Measurements from ENCODE around the gene POP4. TPM values are rescaled to one million over a fixed set of nuclear protein-coding genes. Genes with fewer than 3 reads are reported as not detected.

POP4 gene
- total RNA-seq, 1 donor from 2014 or later: 31.4 TPM

DNA sequence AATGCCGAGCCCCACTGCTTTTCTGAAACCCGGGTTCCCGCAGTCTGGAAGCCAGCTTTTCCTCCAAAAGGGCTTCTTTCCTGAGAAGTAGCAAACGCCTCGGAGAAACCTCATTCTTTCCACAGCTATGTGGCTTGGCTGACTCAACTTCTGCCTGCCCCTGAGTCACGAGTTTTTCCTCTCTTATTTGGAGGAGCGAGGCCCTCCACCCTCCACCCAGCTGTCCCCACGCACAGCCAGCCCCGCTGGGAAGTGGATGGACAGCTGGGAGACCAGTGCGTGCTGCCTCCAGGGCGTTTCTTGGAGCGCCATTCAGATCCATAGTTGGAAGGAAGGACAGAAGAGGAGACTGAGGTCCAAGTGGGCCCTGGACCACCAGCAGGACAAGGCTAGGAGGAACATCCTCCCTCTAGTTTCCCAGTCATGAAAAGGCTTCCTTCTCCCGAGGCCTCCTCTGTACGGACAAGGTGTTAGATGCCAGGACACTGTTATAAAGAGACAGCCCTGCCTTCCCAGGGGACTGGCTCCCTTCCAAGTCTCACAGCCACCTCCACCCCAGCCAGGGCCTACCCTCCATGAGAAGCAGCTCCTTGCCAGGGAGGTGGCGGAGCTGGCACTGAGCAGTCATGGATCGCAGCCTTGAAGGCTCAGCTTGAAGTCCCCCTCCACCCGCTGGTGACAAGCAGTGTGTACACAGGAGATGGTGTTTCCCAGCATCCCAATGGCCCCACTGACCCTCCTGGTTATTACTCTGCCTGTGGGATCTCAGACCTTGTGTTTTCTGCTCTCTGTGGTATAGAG lies 56.7 kb downstream of the POP4 start:
- TF ChIP-seq POLR2AphosphoS5 (IDR thresholded peaks at IDR 0.05; ENCODE audit: insufficient read depth in 1 of 2, low read depth in 1 of 2) (peak; percentile 89 to 90), POLR2A (IDR thresholded peaks at IDR 0.05) (no peak)
- DNase-seq (ENCODE audit: extremely low spot score in 2 of 2): peak in 1 of 2 donors; percentile 97
- H3K4me1 ChIP-seq: peaks cover 51% of the 10 kb centered on the region
- peak overlapping the region; percentile 97 for H3K27ac ChIP-seq
- intact Hi-C loops (cut with DNase I): loop anchor here (5.0 to 10.0 kb wide), 2 partner anchors 52 to 56 kb away; partner anchors contain the start of genes C19orf12 and POP4
- no peaks in the 10 kb centered on the region for H3K27me3 ChIP-seq
- H3K4me3 ChIP-seq: peak overlapping the region in 1 of 2 donors; percentile 22
- H3K9me3 ChIP-seq: no peaks in the 10 kb centered on the region
- H3K36me3 ChIP-seq: no peaks in the 10 kb centered on the region

DNA sequence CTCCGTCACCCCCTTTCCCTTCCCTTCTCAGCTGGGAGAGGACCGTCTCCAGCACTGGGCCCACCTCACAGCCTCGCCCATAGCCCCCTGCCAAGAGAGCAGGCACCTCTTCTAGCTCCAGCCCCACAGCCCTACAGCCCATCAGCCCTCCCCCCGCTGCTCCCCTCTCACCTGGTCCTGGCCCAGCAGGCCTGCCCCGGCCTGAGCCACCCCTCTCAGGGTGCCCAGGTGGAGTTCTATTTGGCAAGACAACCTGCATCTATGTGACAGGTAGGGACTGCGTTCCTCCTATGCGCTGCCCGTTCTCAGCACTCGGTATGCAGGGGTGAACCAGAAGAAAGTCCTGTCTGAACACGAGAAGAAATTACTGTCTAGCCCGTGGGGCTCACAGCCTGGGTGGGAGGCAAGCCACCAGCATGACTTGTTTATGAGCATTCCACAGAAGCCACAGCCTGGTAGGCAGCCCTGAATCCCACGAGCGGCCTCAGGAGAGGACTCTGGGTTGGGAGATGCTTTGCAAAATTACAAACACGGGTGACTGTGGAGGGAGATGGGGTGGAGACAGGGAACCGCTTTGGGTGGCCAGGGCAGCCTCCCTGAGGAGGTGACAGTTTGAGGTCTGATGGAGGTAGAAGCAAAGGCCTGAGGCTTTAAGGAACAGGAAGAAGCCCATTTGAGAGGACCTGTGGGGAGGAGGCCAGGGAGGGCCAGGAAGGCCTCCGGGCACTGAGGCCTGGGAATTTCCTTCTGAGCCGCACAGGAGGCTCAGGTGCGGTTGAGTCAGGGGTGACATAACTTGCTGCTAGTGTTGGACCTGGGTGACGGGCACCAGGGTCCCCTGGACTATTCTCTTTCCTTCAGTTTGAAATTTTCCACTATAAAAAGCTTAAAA lies 58.0 kb downstream of the POP4 start:
- intact Hi-C loops (cut with DNase I): loop anchor here (5.0 to 10.0 kb wide), 2 partner anchors 51 to 57 kb away; partner anchors contain the start of genes C19orf12 and POP4
- DNase-seq (ENCODE audit: extremely low spot score in 2 of 2): peak in 1 of 2 donors; percentile 90

DNA sequence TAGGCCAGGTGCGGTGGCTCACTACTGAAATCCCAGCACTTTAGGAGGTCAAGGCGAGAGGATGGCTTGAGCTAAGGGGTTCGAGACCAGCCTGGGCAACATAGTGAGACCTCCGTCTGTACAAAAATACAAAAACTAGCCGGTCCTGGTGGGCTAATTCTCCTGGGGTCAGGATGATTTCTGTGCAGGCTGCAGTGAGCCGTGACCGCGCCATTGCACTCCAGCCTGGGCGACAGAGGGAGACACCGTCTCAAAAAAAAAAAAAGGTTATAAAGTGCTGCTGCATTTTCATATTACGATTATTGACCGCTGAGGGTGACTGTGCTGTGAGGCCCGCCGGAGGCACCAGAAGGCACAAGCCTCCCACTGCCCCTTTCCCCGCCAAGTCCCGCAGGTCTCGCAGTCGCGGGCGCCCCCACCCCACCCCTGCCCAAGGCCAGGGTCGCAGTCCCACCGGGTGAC lies 58.7 kb downstream of the POP4 start:
- TF ChIP-seq POLR2AphosphoS5 (IDR thresholded peaks at IDR 0.05; ENCODE audit: insufficient read depth in 1 of 2, low read depth in 1 of 2): no peak
- TF ChIP-seq, protein P1, sequence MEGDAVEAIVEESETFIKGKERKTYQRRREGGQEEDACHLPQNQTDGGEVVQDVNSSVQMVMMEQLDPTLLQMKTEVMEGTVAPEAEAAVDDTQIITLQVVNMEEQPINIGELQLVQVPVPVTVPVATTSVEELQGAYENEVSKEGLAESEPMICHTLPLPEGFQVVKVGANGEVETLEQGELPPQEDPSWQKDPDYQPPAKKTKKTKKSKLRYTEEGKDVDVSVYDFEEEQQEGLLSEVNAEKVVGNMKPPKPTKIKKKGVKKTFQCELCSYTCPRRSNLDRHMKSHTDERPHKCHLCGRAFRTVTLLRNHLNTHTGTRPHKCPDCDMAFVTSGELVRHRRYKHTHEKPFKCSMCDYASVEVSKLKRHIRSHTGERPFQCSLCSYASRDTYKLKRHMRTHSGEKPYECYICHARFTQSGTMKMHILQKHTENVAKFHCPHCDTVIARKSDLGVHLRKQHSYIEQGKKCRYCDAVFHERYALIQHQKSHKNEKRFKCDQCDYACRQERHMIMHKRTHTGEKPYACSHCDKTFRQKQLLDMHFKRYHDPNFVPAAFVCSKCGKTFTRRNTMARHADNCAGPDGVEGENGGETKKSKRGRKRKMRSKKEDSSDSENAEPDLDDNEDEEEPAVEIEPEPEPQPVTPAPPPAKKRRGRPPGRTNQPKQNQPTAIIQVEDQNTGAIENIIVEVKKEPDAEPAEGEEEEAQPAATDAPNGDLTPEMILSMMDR (IDR thresholded peaks at IDR 0.05): peak in 1 of 3 experiments; percentile 28
- peaks cover 69% of the 10 kb centered on the region for H3K4me1 ChIP-seq
- no peaks in the 10 kb centered on the region for H3K9me3 ChIP-seq
- intact Hi-C loops (cut with DNase I): loop anchor here (5.0 to 10.0 kb wide), 2 partner anchors 50 to 57 kb away; partner anchors contain the start of genes C19orf12 and POP4
- H3K4me3 ChIP-seq: peak overlapping the region; percentile 87 to 96
- no peaks in the 10 kb centered on the region for H3K36me3 ChIP-seq
- H3K27me3 ChIP-seq: no peaks in the 10 kb centered on the region
- DNase-seq (ENCODE audit: extremely low spot score in 2 of 2): no peak
- H3K27ac ChIP-seq: peak overlapping the region; percentile 97

More for the DNA sequence above, 58.0 kb downstream of the POP4 start:
- H3K4me3 ChIP-seq: peak overlapping the region in 1 of 2 donors; percentile 96
- H3K9me3 ChIP-seq: no peaks in the 10 kb centered on the region
- H3K27me3 ChIP-seq: no peaks in the 10 kb centered on the region
- peak overlapping the region; percentile 97 for H3K27ac ChIP-seq
- peak in 1 of 2 donors; percentile 54 for TF ChIP-seq POLR2AphosphoS5 (IDR thresholded peaks at IDR 0.05; ENCODE audit: insufficient read depth in 1 of 2, low read depth in 1 of 2)
- no peak for TF ChIP-seq POLR2A (IDR thresholded peaks at IDR 0.05)
- H3K4me1 ChIP-seq: peaks cover 63% of the 10 kb centered on the region
- H3K36me3 ChIP-seq: no peaks in the 10 kb centered on the region

DNA sequence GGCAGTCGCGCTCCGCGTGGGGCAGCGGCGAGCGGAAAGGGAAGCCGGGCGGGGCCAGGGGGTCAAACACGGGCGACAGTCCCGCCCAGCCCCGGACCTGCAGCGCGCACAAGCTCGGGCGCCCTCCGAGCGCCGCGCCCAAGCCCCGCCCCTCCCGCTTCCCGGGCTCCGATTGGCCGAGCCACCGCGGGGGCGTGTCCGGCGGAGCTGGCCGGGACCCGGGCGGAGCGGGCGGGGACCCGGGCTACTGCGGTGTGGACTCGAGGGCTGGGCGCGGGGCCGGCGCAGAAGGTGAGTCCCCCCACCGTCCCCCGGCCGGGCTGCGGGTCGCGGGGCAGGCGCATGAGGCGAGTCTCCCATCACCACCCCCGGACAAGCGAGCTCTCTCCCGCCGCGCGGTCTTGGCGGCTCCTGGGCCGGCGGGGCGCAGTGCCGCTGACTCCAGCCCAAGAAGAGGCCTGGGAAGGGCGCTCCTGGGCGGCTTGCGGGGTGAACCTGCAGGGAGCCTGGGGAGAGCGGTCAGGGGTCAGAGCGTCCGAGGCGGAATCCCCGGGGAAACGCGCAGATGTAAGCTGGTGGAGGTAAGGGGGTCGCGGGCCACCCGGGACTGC lies 59.2 kb downstream of the POP4 start, which contains the start of gene PLEKHF1:
PLEKHF1 (plus strand) TSS at position 247 of the 611 bp plus-strand sequence. CDS start 8,379 bp downstream, outside the sequence.
- DNase-seq (ENCODE audit: extremely low spot score in 2 of 2): peak in 1 of 2 donors; percentile 91
- Histone ChIP-seq H3K9me3 (no peaks in the 10 kb centered on the region), H3K4me3 (peak within 1 kb of the TSS; percentile 87 to 96), H3K27me3 (no peaks in the 10 kb centered on the region), H3K4me1 (peaks cover 75% of the 10 kb centered on the region), H3K27ac (peak within 1 kb of the TSS; percentile 97), H3K36me3 (no peaks in the 10 kb centered on the region)
- intact Hi-C loops (cut with DNase I): loop anchor here (10.0 kb wide), 1 partner anchor 49 kb away; the partner anchor contains the start of gene C19orf12
- TF ChIP-seq POLR2A (IDR thresholded peaks at IDR 0.05): peak in 1 of 2 donors; percentile 87
- TF ChIP-seq, protein P1 (IDR thresholded peaks at IDR 0.05): no peak
- TF ChIP-seq POLR2AphosphoS5 (IDR thresholded peaks at IDR 0.05; ENCODE audit: insufficient read depth in 1 of 2, low read depth in 1 of 2): peak in 1 of 2 donors; percentile 69

DNA sequence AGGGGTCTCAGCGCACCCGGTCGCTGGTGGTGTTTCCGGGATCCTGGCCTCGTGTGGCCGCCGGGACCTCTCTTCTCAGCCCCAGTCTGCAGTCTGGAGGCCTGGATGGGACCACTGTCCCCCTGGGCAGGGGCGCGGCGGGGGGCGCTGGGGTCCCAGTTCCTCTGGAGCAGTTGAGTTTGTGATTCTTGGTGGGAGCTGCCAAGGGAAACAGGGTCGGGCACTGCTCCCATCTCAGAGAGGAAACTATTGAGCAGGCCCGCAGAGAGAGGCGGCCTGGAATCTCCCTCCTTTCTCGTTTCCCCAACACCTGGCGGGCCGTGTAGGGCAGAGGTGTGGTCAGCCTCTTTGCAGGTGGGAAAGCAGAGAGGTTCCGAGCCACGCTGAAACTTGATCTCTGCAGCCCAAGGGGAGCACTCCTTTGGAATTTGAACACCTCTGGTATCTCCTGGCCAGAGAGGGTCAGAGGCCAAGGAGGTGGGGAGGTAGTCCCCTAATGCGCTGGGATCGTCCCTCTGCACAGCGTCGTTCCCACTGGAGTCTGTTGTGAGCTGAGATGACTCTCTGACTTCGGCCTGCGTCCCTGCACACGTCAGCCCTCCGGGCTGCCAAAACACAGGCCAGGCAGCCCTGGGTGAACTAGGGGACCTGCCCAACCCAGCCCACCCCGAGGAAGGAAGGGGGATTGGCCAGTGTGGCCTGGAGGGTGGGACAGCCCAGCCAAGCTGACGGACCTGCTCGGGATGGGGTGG lies 59.9 kb downstream of the POP4 start:
- Histone ChIP-seq H3K27me3 (no peaks in the 10 kb centered on the region), H3K9me3 (no peaks in the 10 kb centered on the region), H3K4me1 (peaks cover 81% of the 10 kb centered on the region), H3K36me3 (no peaks in the 10 kb centered on the region), H3K27ac (peak overlapping the region; percentile 97), H3K4me3 (peak overlapping the region; percentile 87 to 96)
- intact Hi-C loops (cut with DNase I): loop anchor here (10.0 kb wide), 1 partner anchor 49 kb away; the partner anchor contains the start of gene C19orf12
- peak in 1 of 2 donors; percentile 92 for DNase-seq (ENCODE audit: extremely low spot score in 2 of 2)
- TF ChIP-seq, protein P1 (IDR thresholded peaks at IDR 0.05): no peak
- TF ChIP-seq POLR2AphosphoS5 (IDR thresholded peaks at IDR 0.05; ENCODE audit: insufficient read depth in 1 of 2, low read depth in 1 of 2): peak; percentile 4 to 73
- TF ChIP-seq POLR2A (IDR thresholded peaks at IDR 0.05): peak in 1 of 2 donors; percentile 47
